HG02943 (cell line): Measurements from ENCODE around the gene RNF145.
"Not testable (repeated sequence)": the region's sequence is repeated elsewhere in the genome, so short reads cannot be mapped to it uniquely, and the experiment has no call there.

Experiments used
- ATAC-seq: cut with Tn5 transposase; IDR thresholded peaks from one replicate; pipeline ENCODE4 v1.9.1; 2021; ENCODE audit warnings: mild to moderate bottlenecking, low read depth, moderate library complexity; ENCODE audit not compliant: unreplicated experiment

Gene RNF145

DNA sequence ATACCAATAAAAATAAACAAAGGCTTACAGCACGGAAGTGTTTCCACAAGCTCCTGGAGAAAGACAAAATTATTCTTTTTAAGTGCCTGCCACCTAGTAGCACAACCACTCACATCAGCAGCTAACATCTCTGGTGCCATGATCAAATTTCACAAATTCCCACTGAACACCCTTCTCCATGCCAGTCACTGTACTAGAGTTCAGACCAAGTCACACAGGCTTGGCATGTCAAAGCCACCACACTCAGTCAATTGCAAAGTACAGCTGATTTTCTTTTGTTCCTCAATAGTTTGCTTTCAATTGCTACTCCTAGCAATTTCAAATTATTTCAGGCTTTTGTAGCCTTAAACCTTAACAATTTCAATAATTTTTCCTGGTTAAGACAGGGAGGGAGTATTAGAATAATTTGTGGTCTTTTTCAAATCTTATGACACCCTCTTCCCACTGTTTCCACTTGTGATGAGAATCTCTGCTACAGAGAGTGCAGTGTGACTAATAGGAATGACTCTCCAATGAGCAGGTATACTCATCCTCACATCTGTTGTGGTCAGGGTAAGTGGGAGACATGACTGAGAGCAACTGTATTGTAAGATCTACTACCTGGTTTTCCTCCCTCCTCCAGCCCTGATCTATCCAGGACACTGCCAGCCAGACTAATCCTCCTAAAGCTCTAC lies 46.2 kb downstream of the RNF145 start:
- no peak for ATAC-seq

DNA sequence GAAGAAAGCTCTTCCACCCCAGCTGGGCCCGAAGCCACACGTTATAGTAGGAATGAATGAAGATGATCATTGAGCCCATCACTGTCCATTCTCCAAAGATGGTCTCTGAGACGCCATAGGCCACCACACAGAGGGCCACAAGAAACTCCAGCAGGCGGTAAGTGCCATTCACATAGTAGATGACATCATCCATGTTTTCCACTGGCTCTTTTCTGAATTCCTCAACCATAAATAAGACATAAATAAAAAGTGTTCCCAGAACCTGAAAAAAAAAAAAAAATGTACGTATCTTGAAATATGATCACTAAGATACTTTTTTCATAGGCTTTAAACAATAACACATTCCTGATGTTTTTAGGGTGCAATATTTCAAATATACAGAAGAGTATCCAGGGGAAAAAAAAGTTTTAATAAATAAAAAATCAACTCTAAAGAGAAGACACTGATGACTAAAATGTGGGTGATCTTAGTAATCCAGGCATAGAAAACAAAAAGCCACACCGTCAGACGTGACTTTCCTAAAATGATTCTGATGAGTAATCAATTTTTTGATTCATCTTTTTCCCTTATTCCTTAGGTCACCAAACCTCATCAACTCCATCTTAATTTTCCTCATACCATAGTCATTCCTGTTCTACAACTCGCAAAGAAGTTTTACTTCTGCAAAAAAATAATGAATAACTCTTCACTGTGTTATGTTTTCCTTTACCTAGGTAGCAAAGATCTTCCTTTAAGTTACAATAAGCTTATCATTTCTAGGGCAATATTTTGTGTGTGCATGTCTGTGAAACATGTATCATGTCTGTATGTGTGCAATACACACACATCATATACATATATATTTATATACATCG lies 47.8 kb downstream of the RNF145 start:
- no peak for ATAC-seq

DNA sequence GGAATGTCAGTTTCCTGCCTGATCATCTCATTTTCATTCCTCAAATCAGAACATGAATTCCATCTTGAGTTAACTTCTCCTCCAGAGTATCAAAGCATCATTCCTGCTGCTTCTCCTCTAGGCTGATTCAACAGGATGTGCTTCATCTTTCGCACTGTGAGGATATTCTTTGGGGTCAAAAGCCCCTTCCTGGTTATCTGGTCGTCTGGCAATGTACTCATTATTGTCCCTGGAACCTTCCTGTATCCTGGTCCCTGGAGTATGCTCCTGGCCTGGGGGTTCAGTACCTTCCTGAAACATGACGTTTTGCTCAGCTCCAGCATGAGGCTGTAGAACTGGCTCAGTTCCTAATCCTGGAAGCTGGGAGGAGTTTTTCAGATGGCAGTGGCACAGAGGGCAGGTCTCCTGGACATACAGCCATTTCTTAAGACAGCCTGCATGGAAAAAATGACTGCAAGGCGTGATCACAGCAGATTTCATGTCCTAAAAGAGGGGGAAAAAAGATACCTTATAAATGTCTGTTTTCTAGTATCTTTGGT lies 50.7 kb downstream of the RNF145 start:
- not testable (repeated sequence) for ATAC-seq

DNA sequence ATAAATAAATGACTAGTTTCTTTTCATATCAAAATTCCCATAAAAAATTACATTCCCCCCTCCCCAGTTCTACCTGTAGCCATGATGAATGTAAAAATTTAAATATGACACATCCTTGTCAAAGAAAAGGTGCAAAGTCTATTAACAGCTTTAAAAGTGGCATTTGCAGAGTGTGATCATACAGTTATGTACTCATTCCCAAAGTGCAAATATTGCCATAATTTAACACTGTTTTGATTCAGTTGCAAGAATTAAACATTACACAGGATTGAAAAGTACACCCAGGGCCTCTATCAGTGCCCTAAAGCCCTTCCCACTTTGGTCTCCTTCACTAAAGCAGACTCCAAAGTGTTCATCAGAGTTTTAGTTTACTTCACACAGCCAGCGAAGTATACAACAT lies 51.8 kb downstream of the RNF145 start:
- no peak for ATAC-seq

DNA sequence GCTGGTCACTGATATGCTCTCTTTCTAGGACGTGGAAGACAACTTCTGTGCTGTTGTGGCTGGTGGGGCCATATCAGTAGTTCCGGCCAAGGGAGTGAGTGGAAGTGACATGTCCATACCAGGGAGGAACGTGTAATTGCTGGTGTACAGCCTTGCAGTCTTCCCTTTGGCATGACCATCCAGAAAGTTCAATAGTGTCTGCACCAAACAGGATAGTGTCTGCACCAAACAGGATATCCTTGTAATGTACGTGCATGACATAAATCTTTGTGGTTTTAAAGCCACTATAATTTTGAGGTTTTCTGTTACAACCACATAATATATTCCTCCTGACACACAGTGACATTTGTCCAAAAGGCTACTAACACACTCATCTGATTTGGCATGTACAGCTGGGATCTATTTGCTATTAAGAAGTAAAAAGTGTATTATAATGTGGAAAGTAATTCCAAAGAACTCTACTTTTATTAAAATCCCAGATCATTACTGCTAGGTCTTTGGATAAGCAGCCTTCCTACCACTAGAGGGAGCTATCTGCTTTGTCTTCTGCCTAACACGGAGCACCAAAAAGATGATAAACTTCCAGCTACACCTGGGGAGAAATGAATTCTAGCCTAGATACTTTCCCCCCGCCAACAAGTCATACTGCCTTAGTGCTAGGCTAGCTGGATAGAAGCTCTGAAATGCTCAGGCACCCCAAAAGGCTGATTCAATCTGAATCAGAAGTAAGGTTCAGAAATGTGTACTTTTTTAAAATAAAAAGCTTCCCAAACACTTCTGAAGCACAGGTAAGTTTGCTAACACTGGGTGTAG lies 52.7 kb downstream of the RNF145 start:
- no peak for ATAC-seq

DNA sequence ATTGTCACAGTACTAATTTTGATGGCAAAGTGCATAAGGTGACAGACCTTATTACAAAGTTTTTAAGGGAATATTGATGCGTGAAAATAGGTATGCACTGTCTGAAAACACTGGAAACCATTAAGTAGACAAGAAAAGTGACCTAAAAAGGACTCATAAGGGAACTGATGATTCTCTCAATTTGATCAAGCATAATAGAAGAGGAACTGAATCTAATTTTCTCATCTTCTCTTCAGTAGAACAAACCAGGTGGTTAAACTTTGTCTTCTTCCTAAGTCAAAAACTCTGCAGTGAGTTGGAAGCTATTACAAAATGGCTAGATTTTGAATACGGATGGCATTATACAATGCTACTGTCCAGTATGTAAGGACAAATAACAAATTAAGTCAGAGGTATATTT lies 53.4 kb downstream of the RNF145 start:
- ATAC-seq: no peak

DNA sequence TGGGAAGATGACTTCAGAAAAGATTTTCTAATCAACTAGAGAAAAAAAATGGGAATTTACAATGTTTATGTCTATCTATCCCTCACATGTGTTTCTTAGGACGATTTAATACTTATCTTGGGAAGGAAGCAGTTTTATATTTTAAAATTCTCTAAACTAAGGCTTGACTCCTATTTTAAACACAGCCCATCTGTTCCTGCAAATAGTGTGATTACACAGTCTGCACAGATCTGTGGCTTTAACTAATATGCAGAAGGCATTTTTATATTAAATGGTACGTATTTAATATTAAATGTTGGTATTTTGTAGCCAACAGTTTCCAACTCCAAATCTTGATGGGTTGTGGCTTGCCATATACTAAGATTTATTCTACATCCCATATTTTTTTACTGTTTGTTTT lies 56.5 kb downstream of the RNF145 start:
- no peak for ATAC-seq

DNA sequence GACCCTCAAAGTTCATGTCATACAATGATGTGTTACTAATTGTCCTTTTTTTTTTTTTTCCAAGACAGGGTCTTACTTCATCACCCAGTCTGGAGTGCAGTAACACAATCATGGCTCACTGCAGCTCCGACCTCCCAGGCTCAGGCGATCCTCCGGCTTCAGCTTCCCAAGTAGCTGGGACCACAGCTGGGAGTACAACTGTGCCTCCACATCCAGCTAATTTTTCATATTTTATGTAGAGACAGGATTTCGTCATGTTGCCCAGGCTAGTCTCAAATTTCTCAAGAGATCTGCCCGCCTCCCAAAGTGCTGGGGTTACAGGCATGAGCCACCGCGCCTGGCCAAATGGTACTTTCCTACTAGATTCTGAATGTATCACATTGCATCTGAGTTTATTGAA lies 60.3 kb downstream of the RNF145 start:
- ATAC-seq: no peak

DNA sequence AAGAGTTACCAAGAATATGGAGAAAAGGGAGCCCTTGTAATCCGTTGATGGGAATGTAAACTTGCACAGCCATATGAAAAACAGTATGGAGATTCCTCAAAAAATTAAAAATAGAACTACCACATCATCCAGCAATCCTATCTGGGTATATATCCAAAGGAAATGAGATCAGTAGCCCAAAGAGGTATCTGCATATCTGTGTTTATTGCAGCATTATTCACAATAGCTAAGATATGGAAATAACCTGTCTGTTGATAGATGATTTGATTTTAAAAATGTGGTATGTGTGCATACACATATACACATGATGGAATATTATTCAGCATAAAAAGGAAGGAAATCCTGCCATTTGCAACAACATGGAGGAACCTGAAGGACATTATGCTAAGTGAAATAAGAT lies 61.4 kb downstream of the RNF145 start:
- ATAC-seq: no peak

DNA sequence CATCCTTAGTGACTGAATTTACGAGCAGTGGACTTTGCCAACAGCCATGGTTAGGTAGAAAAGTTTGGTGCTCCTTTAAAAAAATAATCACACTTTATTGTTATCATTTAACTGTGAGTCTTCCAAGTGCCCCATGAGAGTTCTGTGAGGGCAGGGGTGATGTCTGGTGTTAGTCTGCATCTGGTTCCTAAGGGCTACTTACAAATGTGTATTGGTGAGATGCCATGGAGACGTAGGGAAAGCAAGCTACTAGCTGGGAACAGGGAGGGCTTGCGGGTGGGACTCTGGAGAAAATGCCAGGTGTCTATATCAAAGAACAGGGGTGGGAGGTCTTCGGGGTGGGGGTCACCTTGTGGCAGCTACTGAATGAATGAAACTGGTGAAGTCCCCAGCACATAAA lies 62.5 kb downstream of the RNF145 start:
- ATAC-seq: no peak

DNA sequence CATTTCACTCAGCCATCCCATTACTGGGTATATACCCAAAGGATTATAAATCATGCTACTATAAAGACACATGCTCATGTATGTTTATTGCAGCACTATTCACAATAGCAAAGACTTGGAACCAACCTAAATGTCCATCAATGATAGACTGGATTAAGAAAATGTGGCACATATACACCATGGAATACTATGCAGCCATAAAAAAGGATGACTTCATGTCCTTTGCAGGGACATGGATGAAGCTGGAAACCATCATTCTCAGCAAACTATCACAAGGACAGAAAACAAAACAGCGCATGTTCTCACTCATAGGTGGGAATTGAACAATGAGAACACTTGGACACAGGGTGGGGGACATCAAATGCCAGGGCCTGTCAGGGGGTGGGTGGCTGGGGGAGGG lies 64.2 kb downstream of the RNF145 start:
- not testable (repeated sequence) for ATAC-seq

DNA sequence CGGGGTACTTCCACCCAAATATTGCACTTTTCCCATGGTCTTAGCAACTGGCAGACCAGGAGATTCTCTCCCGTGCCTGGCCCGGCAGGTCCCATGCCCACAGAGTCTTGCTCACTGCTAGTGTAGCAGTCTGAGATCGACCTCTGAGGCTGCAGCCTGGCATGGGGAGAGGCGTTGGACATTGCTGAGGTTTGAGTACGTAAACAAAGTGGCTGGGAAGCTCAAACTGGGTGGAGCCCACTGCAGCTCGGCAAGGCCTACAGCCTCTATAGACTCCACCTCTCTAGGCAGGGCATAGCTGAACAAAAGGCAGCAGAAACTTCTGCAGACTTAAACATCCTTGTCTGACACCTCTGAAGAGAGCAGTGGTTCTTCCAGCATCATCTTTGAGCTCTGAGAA lies 69.6 kb downstream of the RNF145 start:
- ATAC-seq: no peak

DNA sequence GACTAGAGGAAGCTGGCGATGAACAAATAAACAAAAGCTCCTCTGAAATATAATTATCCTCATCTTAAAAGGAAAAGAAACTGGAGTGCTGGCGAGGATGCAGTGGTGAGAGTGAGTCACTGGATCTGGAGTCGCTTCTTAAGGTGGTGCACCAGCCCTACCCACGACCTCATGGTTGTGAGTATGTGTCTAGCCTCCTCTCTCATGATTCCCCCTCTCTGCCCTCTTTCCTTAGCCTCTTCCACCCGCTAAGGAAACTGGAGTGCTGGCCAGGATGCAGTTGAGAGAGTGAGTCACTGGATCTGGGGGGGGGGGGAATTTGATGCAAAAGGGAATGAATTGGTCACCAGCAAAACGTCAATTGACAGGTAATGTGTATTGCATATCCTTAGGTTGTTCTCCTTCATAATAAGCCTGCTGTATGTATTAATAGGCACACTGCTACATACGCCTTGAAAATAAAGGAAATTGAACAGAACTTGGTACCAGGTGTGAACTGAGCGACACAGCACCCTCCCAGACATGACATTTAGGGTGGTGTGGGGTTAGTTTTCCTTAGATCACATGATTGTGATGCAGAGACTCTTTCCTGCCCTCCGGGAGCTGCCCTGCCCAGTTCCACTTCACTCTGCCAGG lies 73.3 kb downstream of the RNF145 start:
- ATAC-seq: no peak

DNA sequence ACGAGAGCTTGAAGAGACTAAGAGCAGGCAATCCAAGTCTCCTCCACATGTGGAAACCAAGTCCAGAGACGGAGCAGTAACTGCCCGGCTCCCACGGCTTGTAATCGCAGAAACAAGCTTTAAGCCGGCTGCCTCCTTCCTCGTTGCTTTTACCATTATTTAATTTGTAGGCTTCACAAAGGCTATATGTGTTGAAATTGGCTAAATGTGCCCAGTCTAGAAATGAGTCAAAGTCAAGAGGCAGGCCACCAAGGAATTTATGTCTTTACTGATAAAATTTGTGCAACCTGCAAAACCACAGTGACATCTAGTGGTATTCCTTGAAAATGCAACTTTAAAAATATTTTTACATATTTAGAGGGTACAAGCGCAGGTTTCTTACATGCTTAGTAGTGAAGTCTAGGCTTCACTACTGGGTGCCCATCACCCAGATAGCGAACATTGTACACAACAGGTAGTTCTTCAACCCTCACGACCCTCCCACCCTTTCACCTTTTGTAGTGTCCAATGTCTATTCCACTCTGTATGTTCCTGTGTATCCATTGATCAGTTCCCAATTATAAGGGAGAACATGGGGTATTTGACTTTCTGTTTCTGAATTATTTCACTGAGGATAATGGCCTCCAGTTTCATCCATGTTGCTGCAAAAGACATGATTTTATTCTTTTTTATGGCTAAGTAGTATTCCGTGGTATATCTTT lies 76.2 kb downstream of the RNF145 start:
- ATAC-seq: no peak

DNA sequence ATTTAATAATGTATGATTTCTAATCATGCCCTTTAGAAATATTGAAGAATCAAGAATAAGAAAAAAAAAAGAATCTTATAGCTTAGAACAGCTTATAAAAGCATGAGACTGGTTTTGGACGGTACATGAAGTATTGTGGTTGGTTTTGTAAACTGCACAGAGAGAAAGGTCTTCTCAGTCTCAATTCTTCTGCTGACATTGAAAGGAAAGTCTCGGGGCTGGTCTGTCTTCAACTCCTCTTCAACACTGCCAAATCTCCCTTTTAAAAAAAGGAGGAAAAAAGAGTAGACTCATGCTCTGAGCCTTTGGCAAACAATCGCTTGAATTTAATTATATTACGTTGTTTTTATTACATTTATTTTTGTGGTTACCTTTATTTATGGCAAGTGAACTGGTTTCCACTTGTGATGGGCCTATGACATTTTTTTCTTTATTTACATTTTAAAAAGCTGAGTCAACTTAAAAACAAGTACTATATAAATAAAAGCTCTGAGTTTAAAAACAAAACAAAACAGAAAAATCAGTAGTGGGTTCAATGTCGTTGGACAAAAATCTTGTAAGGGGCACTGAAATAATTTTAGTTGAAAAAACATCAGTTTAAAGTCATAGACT lies 76.8 kb downstream of the RNF145 start:
- no peak for ATAC-seq

DNA sequence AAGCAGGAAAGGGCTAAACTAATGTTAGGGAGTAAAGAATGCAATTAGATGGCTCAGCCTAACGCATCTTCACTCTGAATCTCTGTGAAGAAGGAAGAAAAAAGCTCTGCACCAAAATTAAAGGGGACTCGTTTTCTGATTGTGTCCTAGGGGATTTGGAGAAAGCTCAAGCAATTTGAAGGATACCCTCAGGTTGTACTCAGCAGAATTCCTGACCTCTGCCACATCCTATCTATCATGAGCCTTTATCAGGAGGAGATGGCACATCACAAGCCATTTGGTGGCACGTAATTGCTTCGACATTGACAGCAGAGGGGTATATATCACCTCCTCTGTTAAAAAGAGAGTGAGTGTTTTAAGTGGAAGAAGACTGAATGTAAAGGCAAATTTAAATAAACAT lies 77.4 kb downstream of the RNF145 start:
- no peak for ATAC-seq

DNA sequence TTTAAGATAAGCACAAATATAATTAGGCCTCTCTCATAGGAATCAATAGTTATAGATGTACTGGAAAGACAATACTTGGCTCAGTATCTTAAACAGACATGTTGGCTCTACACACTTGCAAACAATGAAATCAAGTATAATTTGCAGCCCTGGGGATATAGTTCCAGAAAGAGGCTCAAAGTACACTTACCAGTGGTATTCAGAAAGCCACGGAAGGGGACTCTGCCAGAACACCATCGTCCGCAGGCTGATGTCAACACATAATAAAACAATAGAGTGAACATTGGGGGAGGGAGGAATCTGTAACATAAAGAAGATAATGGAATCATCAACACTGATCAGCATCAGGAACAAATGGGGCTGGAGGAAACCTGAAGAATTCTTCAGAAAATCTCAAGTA lies 78.5 kb downstream of the RNF145 start:
- no peak for ATAC-seq

DNA sequence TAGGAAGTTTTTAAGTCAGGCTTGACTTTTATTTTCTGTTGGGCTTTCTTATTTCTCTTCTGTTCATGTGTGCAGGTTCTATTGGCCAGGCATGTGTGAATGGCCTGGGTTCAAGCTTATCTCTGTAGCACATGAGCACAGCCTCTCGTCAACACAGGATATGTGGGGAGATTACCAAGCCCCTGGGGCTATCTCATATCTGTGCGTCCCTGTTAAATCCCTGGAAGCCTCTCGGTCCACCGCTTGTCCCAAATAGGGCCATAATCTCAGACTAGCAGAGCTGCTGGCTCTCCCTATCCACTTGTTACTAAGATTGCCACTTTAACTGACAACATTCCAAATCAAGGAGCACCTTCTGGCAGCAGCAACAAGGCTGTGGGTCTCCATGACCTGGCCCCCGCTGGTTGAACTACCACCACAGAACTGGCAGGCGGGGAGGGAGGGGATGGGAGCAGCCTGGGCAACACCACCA lies 81.2 kb downstream of the RNF145 start:
- no peak for ATAC-seq

DNA sequence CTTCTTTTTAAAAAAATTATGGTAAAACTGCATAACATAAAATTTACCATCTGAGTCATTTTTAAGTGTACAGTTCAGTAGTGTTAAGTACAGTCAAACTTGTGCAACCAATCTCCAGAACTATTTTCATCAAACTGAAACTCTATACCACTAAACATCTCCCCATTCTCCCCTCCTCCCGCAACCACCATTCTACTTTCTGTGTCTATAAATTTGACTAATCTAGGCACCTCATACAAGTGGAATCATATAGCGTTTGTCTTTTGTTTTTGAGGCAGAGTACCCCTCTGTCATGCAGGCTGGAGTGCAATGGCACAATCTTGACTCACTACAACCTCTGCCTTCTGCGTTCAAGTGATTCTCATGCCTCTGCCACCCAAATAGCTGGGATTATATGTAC lies 85.7 kb downstream of the RNF145 start:
- ATAC-seq: no peak
